HG02970 (cell line): ENCODE measurements around the gene SERP2.
"Not testable (repeated sequence)": the region's sequence is repeated elsewhere in the genome, so short reads cannot be mapped to it uniquely, and the experiment has no call there.

Source experiments
- ATAC-seq: cut with Tn5 transposase; IDR thresholded peaks from one replicate; pipeline ENCODE4 v1.9.1; 2021; ENCODE audit warnings: mild to moderate bottlenecking, moderate library complexity, moderate number of reproducible peaks; ENCODE audit not compliant: unreplicated experiment, low FRiP score

The SERP2 gene

GRCh38 chr13:44373601-44374347 is at the start of gene SERP2:
TSS of gene SERP2 (plus strand) at chr13:44373824. CDS start at chr13:44374026, 202 bp downstream.
- no peak for ATAC-seq

GRCh38 chr13:44326961-44327360 is 46.7 kb upstream of the SERP2 start:
- no peak for ATAC-seq

DNA sequence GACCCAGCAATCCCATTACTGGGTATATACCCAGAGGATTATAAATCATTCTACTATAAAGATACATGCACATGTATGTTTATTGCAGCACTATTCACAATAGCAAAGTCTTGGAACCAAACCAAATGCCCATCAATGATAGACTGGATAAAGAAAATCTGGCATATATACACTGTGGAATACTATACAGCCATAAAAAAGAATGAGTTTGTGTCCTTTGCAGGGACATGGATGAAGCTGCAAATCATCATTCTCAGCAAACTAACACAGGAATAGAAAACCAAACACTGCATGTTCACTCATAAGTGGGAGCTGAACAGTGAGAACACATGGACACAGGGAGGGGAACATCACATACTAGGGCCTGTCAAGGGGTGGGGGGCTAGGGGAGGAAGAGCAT is 44.6 kb upstream of the SERP2 start:
- not testable (repeated sequence) for ATAC-seq

DNA sequence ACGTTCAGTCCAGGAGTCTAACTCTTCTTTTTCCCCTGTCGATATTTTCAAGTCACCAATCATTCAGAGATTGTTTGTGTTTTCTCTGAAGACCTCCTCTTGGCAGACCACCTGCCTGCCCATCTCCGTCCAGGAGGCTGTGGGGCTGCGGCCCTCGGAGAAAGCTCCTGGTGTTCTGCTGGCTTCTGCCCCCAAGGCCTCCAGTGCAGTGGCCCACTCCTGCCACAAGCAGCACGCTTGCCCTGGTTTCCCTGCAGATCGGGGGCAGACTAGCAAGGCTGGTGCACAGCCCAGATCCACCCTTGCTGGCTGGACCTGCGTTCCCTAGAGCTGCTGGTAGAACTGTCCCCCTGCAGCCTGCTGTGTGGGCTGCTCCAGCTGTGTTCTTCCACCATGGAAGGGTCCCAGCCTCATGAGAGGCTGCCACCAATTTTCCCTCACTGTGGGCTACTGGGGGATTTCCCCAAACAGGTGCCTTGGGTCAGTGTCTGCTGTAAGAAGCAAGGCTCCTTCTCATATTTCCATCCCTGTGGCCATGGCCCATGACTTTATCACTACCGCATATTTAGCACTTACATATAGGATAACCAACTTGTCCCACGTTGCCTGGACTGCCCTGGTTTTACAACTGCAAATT is 43.6 kb upstream of the SERP2 start:
- no peak for ATAC-seq

GRCh38 chr13:44331446-44331845 is 42.2 kb upstream of the SERP2 start:
- no peak for ATAC-seq

DNA sequence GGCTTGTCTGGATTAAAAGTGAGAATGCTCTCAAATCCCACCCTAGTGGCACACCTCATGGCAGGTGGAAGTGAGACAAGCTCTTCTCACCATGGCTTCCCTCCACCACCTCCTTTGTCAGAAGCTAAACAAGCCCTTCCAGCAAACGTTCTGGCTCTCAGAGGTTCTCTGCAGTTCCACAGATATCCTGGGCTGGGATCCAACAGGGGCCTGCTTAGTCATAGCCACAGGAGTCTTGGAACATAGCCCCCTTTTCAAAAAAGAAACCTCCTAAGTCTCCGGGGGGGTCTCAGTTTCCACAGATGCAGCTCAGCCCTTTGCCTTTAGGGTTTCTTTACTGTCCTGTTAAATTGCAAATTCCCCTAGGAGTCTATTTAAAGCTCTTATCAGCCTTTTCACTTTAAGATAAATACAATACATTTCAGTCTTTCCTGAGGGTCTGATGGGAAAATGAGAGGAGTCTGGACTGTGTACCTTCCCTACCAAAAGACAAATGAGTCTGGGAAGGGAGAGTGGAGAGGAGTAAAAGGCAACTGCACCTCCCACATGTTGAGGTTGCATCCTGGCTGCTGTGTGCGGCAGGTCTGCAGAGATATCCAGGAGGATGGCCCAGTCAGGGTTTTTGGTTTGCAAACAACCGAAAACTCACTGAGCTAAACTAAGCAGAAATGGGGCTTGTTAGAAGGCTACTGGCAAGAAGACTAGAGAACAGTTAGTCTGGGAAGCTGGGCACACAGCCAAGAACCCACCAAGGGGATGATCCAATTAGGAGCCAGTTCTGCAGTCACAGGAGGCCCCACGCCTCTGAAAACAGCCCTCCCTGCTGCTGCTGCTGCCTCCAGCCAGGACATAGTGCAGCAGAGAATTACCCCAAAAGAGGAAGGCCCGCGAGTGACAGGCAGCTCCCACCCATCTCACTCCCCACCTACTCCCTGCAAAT is 41.4 kb upstream of the SERP2 start:
- no peak for ATAC-seq

GRCh38 chr13:44333950-44334655 is 39.5 kb upstream of the SERP2 start:
- ATAC-seq = no peak

- no peak for ATAC-seq
Measured at GRCh38 chr13:44334751-44335150, 38.9 kb upstream of the SERP2 start.

GRCh38 chr13:44336934-44337333 is 36.7 kb upstream of the SERP2 start:
- no peak for ATAC-seq

- no peak for ATAC-seq
Measured at GRCh38 chr13:44337581-44337980, 36.0 kb upstream of the SERP2 start.

DNA sequence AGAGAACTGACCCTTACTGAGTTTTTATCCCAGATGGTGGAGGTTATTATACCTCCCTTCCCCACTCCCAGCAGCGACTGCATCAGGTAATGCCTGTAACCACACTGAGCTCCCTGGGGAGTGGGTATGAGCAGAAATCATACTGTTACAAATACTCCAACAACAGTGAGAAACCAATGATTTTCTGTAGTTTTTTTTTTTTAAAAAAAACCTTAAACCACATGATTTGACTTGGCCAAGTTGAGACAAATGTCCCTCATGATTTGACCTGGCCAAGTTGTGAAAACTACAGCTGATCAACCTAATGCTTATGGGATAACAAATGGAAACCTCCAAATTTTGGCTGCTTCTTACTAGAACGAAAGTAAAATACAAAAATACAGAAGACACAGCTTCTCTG is 33.1 kb upstream of the SERP2 start:
- ATAC-seq = no peak

DNA sequence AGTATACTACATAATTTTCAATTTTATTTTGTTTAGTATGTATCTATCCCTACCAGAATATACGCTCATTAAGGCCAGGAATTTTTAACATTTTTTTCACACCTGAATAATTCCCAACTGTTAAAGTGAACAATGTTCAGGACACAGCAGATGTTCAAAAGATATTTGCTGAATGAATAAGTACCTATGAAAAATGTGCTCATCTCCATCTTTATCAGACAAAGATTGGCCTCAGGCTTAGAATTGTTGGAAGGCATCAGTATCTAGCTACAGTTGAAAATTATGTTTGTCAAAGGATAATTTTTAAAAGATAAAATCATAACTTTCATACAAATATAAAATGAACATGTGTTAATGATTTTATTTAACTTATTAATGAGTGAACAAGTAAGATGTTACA is 30.9 kb upstream of the SERP2 start:
- ATAC-seq = no peak

GRCh38 chr13:44346534-44346933 is 27.1 kb upstream of the SERP2 start:
- ATAC-seq = no peak

GRCh38 chr13:44347301-44347700 is 26.3 kb upstream of the SERP2 start:
- no peak for ATAC-seq

GRCh38 chr13:44347949-44348348 is 25.7 kb upstream of the SERP2 start:
- ATAC-seq = no peak

DNA sequence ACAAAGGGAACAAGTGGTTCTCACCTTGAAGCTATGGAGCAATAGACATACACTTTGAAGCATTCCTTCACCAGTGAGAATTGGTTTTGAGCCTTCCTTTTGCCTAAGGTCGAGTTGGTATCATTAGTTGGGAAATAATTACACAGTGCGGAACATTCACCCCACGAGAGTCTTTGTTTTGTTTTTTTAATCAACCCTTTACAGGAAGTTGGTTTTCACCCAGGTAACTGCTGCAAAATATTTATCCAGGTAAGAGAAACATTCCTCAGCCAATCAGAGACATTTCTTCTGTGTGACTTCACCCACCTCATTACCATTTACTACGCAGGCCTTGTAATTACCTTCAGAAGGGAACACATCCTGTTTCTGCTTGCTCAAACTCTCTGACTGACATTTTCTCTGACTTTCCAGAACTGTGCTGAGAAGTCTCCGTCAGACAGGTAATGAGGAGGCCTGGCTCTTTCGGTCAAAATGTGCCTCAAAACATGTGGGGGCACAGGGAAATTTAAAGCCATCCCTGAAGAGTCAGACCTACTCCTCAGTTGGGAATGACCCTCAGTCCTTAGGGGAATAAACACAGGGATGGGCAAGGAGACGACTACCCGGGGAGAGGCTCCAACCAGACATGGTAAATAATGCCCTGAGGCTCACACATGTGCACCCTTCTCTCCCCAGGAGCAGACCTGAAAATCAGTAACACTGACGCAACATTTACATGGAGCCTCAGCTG is 22.7 kb upstream of the SERP2 start:
- ATAC-seq = no peak

DNA sequence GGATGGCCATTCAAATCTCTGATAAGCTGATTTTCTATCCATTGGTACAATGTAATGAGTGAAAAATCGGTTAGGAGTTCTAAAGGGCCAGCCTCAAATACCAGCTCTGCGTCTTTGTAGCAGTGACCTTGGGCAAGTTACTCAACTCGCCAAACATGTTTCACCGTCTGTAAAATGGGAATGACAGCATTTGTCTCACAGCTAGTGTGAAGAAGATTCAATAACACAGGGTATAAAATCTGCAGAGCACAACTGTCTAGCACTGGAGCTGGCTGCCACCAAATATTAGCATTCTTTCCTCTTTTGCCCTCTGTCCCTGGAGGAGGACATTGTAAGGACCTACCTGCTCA is 22.1 kb upstream of the SERP2 start:
- ATAC-seq = no peak

DNA sequence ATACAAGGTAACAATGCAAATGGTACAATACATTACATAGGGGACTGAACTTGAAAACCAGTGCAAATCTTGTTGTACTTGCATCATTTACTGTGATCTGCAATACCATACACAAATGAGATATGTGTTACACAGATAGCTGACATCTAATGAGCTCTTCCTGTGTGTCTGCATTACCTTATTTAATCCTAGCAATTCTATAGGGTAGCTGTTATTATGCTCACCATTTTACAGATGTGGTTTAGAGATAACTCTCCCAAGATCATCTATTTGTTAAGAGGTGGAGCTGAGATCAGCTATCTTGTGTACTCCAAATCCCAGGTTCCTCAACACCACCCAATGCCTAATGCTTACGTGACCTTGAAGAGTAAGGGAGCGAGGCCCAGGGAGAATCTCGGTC is 21.4 kb upstream of the SERP2 start:
- no peak for ATAC-seq

- no peak for ATAC-seq
Measured at GRCh38 chr13:44352671-44353070, 21.0 kb upstream of the SERP2 start.

- ATAC-seq = no peak
Measured at GRCh38 chr13:44354331-44354730, 19.3 kb upstream of the SERP2 start.
